Ishikawa (cell line): Measurements from ENCODE around the gene ABI3.

Source experiments
- CEBPB ChIP-seq: IDR thresholded peaks from 2 replicates; pipeline ENCODE4 v1.6.1; 2012
- EGR1 ChIP-seq: IDR thresholded peaks from 2 replicates; pipeline ENCODE4 v1.6.1; 2012
- FOXM1 ChIP-seq: IDR thresholded peaks from 2 replicates; pipeline ENCODE4 v1.6.1; 2012; ENCODE audit warnings: low read depth, borderline replicate concordance
- MAX ChIP-seq: IDR thresholded peaks from 2 replicates; pipeline ENCODE4 v1.6.1; 2012
- RAD21 ChIP-seq: IDR thresholded peaks from 2 replicates; pipeline ENCODE4 v1.6.1; 2012; ENCODE audit warnings: low read depth
- REST ChIP-seq: IDR thresholded peaks from 2 replicates; pipeline ENCODE4 v1.6.1; 2012; ENCODE audit warnings: low read depth, mild to moderate bottlenecking
- TCF12 ChIP-seq: IDR thresholded peaks from 2 replicates; pipeline ENCODE4 v1.6.1; 2012; ENCODE audit warnings: low read depth
- YY1 ChIP-seq: IDR thresholded peaks from 2 replicates; pipeline ENCODE4 v1.6.1; 2012; ENCODE audit warnings: low read depth

DNA sequence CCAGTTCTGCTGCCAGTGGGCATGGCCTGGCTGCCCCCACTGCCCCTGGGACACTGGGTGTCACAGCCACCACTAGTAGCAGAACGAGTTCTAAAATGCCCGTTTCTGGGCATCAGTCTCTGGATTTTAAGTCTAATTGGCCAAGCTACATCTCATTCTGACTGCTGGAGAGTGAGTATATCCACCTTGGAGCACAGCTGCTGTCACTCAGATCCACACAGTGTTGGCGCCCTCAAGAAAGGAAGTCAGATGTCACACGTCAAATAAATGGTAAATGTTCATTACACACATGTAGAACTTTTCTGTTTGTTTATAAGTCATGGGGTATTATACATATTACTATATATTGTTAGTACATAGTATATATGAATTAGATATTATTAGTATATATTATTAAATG is 19.6 kb upstream of the ABI3 start:
- TF ChIP-seq MAX (no peak), CEBPB (no peak), RAD21 (no peak), FOXM1 (no peak), EGR1 (no peak), TCF12 (no peak), REST (no peak), YY1 (no peak)
